Posterior cingulate gyrus (tissue), 11 donors: ENCODE measurements around the gene ABCC2.
A peak's percentile ranks its signal among the peaks of the same experiment; 100 is the strongest.

ENCODE experiments used
- DNase-seq, 10 donors: peaks; one replicate each; pipeline versions ENCODE4 v3.0.0 to v3.0.0-alpha.2; 2020 to 2021; ENCODE audit warnings: mixed read lengths in 3 of 10
- intact Hi-C: fragments of 100-400 bp; cut with DNase I; formaldehyde crosslinking; loops from one replicate; pipeline ENCODE4 v1.15.1; 2023

Gene ABCC2

GRCh38 chr10:99769706-99770105 is 12.7 kb upstream of the ABCC2 start:
- DNase-seq = no peak
- intact Hi-C loops = no loop called here

DNA sequence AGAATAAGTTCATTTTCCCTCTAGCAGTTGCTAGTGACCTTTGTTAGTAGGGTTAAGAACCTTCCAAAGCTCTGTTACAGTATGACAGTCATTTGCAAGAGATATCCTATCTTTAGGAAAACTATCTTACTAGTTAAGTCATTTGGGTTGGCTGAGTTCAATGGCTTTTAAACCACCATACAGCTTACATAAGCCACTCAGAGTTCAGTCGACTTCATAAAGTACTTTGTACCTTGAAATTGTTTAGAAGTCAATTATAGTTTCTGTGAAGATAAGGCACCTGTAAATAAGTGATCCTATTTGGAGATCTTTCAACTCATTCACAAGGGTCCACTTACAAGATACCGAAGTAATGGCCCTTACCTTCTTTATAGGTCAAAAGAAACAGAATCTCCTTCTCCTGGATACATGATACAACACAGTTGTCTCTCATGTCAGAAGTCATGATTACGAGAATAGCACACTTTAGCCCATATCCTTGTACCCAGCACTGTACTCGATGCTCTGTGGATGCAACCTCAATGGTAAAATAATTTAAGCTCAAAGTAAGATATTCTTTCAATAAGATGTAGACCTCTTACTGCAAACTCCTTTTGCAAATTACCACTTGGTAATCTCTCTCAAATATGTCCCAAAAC is 11.9 kb upstream of the ABCC2 start:
- DNase-seq = no peak
- intact Hi-C loops = no loop called here

DNA sequence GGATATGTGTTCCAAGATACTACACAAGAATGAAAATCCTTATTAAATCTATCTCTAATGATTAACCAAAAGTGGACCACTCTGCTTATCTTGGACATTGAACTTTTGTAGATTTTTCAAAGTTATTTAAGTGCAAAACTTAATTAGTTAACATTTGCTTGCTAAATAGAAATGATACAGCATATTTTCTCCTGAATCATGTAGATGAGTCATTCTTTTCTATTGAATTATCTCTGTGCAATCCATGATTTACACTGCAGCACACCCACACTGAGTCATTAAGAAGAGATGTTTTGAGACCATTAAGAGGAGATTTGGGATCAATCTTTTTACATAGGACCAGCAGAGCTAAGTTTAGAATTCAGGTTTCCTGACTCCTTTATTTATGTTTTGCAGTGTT is 6.6 kb upstream of the ABCC2 start:
- no peak for DNase-seq
- intact Hi-C loops = no loop called here

DNA sequence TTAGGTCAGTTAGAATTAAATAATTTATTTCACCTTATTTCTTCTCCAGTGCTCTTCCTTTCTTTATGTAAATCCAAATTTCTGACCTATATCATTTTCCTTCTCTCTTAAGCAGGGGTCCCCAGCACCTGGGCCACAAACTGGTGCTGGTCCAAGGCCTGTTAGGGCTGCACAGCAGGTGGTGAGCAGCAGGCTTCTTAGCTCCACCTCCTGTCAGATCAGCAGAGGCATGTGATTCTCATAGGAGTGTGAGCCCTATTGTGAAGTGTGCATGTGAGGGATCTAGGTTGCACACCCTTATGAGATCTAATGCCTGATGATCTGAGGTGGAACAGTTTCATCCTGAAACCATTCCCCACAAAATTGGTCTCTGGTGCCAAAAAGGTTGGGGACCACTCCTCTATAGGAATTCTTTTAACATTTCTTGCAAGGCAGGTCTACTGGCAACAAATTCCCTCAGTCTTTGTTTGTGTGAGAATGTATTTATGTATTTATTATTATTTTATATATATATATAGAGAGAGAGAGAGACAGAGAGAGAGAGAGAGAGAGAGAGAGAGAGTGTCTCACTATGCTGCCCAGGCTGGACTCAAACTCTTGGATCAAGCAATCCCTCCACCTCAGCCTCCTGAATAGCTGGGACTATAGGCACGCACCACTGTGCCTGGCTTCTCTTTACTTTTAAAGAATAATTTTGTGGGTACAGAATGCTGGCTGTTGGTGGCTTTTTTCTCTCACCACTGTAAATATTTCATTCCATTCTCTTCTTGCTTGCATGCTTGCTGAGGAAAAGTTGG is 4.3 kb upstream of the ABCC2 start:
- intact Hi-C loops = no loop called here
- DNase-seq = no peak

DNA sequence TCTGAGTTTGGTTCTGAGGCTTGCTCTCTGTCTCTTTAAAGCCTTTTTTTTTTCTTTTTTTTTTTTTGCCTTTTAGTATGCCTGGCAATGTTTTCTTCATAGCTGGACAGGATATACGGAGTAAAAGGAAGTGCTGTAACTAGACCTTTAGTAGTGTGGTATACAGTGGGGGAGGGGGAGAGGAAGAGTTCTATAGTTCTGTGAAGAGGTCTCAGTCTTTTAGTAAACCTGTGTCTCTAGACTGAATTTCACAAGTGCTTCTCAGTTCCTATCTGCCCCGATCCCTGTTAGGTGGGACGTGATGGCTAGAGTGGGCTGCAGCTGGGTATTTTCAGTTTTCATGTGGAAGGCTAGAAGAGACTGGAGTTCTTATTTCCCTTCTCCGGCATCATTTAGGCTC is 3.1 kb upstream of the ABCC2 start:
- no peak for DNase-seq
- intact Hi-C loops = no loop called here

GRCh38 chr10:99781734-99782429 is 558 bp upstream of the ABCC2 start:
- DNase-seq = no peak
- intact Hi-C loops = no loop called here

DNA sequence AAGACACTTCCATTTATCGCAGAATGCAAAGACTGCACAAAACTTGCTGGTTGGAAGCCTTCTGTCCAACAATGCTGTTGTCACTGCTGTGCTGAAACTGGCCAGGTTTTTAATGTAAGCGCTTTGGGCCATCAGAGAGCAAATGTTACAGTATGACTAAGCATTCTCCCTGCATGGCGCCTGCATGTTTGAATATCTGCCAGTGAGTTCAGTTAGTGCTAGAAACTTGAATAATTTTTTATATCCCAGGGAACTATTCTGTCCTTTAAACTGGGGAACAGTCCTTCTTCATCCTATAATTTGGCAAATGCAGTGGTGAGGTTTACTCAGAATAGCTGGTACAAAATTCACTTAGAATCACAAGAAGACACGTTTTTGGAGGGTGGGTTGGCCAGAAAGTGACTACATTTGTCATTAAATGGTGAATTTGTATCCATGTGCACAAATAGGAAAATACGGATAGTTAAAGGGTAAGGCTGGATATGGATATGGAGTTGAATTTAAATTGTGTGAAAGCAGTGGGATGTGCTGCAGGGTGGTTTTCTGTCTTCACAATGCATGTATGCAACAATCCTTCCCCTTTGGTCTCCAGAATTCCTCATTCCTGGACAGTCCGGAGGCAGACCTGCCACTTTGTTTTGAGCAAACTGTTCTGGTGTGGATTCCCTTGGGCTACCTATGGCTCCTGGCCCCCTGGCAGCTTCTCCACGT is 1.7 kb downstream of the ABCC2 start:
- intact Hi-C loops = no loop called here
- DNase-seq = no peak

GRCh38 chr10:99784727-99785441 is 2.4 kb downstream of the ABCC2 start:
- intact Hi-C loops = no loop called here

GRCh38 chr10:99785646-99786045 is 3.2 kb downstream of the ABCC2 start:
- DNase-seq = no peak
- intact Hi-C loops = no loop called here

More at GRCh38 chr10:99784727-99785441, 2.4 kb downstream of the ABCC2 start:
- DNase-seq = no peak

GRCh38 chr10:99787311-99787710 is 4.9 kb downstream of the ABCC2 start:
- no peak for DNase-seq
- intact Hi-C loops = no loop called here

DNA sequence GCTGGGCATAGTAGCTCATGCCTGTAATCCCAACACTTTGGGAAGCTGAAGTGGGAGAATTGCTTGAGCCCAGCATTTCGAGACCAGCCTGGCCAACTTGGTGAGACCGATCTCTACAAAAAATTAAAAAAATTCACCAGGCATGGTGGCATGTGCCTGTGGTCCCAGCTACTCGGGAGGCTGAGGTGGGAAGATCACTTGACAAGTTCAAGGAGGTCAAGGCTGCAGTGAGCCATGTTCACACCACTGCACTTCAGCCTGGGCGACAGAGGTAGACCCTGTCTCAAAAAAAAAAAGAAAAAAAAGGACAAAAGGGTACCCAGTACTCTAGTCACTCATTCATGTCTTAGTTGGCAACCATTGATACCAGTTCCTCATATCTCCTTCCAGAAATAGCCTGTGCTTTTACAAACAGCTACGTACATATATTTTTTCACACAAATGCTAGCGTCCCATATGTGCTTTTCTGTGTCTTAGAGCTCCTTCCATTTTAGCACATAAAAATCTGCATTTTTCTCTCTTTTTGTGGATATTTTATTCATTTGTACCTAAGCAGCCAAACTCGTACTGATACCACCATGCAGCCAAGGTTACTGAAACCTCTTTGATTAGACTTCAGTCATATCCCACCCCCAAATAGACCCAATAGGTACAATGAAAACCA is 5.5 kb downstream of the ABCC2 start:
- intact Hi-C loops = no loop called here
- no peak for DNase-seq

- DNase-seq = peak in 3 of 10 donors; percentile 11 to 34 (median 14)
These were observed 6.3 kb downstream of the ABCC2 start for GRCh38 chr10:99788598-99789256.

GRCh38 chr10:99791831-99792230 is 9.4 kb downstream of the ABCC2 start:
- intact Hi-C loops = no loop called here
- no peak for DNase-seq

More at GRCh38 chr10:99788598-99789256, 6.3 kb downstream of the ABCC2 start:
- intact Hi-C loops = no loop called here

- no peak for DNase-seq
- intact Hi-C loops = no loop called here
These were observed 11.4 kb downstream of the ABCC2 start for GRCh38 chr10:99793819-99794218.

- intact Hi-C loops = no loop called here
- no peak for DNase-seq
These were observed 14.5 kb downstream of the ABCC2 start for GRCh38 chr10:99796928-99797327.

GRCh38 chr10:99798031-99798430 is 15.6 kb downstream of the ABCC2 start:
- intact Hi-C loops = no loop called here

DNA sequence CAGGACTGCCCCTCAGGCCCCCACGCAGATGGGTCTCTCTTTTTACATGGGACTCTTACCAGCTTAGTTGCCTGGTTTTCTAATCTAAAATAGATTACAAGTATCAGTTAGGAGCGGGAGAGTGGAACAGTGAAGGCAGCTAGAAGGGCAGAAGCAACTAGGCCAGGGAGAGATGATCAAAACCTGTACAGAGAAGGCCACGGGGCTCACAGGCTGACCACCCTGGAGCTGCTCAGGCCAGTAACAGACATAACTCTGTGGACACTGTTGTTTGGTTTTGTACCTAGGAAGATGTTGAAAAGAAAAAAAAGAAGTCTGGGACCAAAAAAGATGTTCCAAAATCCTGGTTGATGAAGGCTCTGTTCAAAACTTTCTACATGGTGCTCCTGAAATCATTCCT is 16.5 kb downstream of the ABCC2 start:
- intact Hi-C loops = no loop called here

More at GRCh38 chr10:99798031-99798430, 15.6 kb downstream of the ABCC2 start:
- DNase-seq = no peak

GRCh38 chr10:99799613-99800012 is 17.2 kb downstream of the ABCC2 start:
- intact Hi-C loops = no loop called here
- no peak for DNase-seq

More for the DNA sequence above, 16.5 kb downstream of the ABCC2 start:
- no peak for DNase-seq

GRCh38 chr10:99804471-99804870 is 22.0 kb downstream of the ABCC2 start:
- intact Hi-C loops = no loop called here
- DNase-seq = no peak
